SH-SY5Y (cell line): ENCODE measurements around the gene ZFHX3.

ENCODE experiments used
- GATA2 ChIP-seq: IDR thresholded peaks from 2 replicates; pipeline ENCODE4 v1.6.1; 2011; ENCODE audit warnings: mild to moderate bottlenecking, low read depth, low read length
- GATA3 ChIP-seq: IDR thresholded peaks from 2 replicates; pipeline ENCODE4 v1.6.1; 2011; ENCODE audit warnings: low read depth, mild to moderate bottlenecking, low read length, moderate library complexity

ZFHX3 gene

DNA sequence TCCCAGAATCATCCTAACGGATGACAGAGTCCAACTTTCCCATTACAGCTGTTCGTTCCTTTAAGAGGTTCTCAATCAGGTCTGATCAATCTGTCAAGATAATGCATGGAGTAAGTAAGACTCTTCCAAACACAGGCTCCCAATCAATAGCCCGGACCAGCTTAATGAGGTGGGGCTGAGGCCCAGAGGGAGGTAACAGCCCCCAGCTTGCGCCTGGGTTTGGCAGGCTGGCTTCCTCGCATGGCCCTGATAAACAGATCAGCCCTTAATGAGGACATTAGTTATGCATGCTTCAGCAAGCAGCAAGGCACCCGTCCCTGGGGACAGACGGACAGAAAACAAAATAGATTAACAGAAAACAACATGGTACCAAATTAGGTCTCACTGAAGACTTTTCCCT lies 145.7 kb downstream of the ZFHX3 start:
- TF ChIP-seq GATA3 (no peak), GATA2 (no peak)

DNA sequence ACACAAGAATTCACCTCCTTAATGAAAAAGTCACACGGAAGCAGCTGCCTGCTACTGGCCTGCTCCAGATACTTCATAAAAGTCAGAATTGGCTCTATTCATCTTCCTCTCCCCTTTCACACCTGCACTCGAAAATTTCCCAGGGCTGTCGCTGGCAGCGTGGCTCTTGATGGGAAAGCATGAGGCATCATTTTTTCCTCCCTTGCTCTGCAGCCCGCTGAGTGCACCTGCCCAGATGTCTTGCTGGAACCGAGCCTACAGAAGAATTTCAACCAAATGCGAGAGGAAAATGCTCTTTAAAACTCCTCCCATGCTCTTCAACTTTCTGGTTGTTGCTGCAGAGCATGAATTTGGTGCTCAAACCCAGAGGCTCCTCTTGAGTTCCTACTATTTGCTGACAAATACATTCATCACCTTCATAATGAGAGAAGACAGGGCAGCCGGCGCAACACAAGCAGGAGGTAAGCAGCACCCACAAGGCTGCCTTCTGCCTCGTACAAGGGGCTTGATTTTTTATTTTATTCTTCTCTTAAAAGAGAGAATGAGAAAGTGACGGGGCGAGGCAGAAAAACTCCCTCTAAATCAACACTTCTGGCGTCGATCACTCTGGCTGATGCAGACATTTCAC lies 146.8 kb downstream of the ZFHX3 start:
- TF ChIP-seq GATA2 (no peak), GATA3 (no peak)

DNA sequence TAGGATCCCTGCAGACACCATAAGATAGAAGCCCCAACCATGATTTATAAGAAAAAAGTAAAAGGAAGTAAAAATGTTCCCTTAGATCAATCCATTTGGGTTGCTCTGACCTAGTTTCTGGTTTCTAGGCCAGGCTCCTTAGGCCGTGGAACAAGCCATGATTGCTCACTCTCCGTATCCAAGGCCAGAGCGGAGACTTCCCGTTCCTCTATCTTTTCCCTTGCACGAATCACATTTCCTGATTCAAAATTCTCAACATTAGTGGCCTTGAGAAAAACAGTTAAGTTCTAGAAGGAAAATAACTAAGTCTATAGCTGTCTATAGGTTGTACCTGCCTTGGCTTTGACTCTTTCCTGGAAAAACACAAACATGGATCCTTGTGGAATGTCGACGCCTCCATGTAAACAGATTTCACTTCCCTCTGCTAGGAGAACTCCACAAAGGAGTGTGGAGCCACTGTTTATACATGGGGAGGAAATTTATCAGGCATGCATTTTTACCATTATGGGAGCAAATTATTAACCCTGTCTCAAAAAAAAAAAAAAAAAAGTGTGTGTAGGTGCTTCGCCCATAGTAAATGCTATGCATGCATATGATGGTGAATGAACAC lies 149.6 kb downstream of the ZFHX3 start:
- no peak for TF ChIP-seq GATA2
- no peak for TF ChIP-seq GATA3

DNA sequence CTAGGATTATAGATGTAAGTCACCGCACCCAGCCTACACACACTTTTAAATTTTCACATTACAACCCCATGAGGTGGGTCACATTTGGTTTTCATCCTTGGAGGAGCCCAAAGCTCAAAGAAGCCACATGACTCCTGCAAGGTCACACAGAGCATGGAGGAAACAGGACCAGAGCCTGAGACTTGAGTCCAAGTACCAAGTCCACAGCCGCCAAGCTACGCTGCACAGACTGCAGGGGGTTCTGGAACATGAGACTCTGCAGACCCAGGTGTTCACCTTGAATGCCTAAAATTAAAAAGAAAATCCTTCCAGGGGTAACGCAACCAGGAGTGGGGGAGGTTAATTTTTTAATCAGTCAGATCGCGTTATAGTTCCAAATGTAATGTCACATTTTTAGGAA lies 150.2 kb downstream of the ZFHX3 start:
- TF ChIP-seq GATA3: no peak
- TF ChIP-seq GATA2: no peak

DNA sequence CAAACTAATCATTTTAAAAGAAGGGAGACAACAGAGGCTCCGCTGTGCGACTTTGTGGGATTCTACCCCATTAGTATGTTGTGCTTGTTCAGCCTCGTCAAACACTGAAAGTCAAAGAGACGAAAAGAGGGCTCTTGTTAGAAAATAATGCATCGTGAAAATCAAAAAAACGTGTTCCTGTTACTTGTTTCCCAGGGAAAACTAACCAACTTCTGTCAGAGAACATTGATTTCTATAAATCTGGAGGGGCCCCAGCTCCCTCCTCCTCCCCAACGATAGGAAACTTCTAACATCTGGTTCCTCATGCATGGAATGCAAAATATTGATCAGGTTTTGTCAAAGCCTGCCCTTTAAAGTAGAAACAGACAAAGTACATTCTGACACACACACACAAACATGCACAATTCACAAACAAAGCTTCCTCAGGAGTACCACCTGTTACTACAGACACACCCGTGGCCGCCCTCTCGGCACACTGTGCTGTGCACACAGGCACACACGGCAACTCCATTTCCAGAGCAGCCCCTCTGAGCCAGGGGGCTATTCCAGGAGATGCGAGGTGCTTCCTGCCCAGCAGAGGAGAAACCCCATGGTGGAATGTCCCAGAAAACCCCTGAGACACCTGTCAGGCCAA lies 151.3 kb downstream of the ZFHX3 start:
- no peak for TF ChIP-seq GATA2
- TF ChIP-seq GATA3: no peak

DNA sequence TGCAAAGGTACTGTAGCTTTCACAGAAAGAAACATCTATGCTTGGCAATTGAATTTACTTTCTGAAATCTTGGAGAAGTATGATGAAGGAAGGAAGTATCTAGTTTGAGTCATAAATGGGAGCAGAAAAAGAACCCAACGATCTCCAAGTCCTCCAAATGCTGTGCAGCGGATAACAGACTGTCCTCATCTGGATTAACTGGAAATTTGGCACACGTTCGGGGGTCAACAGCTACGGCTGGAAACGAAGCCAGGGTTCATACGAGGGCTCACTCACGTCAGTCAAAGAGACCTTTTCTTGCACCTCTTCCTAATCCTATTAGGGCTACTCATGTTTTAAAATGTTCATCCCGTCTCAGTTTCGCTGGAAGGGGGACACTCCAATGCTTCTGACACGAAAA lies 152.0 kb downstream of the ZFHX3 start:
- TF ChIP-seq GATA2 (no peak), GATA3 (no peak)

DNA sequence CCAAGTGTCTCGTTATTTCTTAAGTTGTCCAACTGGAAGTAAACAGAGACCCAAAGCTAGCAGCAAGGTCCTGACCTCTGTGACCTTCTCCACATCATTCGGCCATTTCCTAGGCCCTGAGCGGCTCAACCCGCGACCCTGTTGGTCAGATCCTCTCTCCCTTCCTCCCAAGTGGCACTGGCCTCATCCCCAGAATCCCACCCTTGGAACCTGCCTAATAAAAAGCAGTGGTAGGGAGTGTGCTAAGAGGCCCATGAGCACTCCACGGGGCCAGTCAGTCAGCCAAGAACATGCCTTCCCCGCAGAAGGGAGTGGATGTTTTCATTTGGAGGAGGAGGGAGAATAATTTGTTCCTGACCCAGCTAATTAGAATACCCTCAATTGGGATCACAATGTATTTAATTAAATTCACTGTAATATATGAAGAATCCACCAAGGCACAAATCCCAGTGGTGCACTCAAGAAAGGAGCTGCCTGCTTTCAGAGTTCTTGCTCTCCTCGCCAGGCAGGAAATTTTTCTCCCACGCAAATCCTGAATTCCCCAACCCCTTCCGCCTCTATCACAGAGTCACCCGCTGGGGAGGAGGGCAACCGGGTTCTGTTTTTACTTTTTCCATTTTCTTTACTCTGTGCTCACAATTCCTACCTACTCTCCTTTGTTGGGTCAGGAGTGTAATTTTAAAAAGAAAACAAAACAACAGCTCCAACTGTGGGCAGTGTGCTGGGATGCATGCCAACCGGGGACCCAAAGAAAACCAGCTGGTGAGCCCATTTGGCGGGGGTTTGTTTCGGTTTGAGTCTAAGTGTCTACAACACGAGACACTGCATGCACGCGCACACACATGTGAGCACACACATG lies 153.4 kb downstream of the ZFHX3 start:
- no peak for TF ChIP-seq GATA3
- TF ChIP-seq GATA2: no peak

DNA sequence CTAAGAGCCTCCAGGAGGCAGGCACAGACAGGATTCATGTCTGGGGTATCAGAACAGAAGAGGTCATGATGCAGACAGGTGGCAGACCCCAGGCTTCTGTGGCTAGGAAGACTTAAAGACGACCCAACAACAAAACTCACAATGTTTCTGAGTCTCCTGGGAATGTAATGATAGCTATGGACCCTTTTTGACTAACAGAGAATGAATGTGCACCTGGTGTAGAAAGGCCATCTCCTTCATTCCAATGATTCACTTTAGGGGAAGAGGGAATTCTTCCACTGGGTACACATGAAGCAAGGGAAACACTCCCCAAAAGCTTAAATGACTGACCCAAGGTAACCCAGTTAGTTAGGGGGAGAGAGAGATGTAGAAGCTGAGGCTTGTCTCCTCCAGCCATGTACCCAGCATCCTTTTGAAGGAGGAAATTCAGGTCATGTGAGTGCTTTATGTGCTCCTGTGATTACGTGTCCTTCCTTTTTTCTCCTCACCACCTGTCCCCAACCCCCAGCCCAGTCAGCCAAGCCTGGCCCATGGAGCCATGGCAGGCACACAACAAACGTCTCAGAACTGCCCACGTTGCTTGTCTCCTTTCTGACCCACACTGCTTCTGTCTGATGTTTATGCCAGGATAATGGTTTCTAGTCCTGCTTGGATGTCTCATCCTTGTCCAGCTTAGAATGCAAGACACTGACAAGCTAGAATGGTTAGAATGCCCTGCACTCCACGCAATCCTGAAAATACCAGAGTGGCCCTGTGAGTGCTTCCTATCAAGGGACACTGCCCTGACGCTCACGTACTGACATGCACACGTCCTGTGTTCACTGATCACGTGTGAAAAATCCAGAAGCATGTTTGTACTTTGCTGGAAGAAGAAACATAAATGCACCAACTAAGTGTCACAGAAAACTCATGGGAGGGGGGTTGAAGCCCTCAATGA lies 156.4 kb downstream of the ZFHX3 start:
- TF ChIP-seq GATA3 (no peak), GATA2 (no peak)

DNA sequence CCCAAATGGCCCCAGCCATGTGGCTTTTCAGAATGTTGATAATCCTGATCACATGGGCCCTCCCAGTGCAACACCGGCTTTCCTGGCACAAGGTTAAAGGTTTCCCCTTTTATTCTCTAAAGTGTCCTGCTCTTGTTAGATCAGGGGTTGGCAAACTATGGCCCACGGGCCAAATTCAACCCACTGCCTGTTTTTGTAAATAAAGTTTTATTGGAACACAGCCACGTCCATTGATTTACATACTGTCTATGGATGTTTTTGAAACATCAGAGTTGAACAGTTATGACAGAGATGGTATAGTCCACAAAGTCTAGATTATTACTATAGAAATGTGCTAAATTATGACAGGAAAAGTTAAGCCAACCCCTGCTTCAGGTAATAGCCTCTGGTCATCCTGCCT lies 157.3 kb downstream of the ZFHX3 start:
- TF ChIP-seq GATA3 (no peak), GATA2 (no peak)

DNA sequence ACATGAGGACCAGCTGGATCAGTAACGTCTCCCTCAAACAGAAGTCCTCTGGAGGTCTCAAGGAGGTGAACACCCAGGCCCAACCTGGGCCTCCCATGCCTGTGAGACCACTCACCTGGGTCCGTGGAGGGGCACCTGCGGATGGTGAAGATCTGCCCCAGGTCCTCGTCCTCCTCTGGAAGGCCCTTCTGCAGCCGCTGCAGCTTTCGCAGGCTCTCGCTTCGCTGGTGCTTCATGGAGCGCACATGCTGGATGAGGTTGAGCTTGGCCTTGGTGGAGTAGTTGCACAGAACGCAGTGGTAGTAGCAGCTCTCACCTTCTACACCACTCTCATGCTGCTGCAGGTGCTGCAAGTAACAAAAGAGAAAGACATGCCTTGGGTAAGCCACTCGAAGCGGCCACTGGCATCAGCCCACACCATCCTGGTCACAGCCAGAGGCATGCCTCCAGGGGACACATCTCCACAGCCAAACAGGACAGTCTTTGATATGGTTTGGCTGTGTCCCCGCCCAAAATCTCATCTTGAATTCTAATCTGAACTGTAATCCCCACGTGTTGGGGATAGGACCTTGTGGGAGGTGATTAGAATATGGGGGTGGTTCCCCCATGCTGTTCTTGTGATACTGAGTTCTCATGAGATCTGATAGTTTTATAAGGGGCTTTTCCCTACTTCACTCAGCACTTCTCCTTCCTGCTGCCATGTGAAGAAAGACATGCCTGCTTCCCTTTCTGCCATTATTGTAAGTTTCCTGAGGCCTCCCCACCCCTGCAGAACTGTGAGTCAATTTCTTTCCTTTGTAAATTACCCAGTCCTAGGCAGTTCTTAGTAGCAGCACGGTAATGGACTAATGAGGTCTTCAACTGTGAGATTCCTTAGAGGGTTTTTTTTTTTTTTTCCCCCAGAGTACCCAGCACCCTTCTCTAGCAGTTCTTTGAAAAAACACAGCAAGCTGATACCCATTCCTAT lies 158.0 kb downstream of the ZFHX3 start:
- TF ChIP-seq GATA3: no peak

DNA sequence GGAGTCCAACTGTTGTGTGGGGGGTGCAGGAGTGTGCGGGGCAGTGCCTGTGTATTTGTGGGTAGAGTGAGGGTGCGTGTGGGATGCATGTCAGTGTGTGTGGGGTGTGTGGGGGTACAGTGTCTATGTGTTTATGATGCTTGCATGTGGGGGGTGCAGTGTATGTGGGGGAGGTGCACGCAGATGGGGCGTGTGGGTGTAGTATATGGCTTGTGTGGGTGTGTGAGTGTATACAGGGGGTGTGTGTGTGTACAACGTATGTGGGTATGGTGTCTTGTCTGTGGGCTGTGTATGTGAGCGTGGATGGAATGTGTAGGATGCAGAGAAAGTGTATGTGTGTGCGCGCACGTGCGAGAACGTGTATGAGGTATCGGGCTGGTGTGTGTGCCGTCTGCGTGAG lies 160.4 kb downstream of the ZFHX3 start:
- no peak for TF ChIP-seq GATA3
- TF ChIP-seq GATA2: no peak

DNA sequence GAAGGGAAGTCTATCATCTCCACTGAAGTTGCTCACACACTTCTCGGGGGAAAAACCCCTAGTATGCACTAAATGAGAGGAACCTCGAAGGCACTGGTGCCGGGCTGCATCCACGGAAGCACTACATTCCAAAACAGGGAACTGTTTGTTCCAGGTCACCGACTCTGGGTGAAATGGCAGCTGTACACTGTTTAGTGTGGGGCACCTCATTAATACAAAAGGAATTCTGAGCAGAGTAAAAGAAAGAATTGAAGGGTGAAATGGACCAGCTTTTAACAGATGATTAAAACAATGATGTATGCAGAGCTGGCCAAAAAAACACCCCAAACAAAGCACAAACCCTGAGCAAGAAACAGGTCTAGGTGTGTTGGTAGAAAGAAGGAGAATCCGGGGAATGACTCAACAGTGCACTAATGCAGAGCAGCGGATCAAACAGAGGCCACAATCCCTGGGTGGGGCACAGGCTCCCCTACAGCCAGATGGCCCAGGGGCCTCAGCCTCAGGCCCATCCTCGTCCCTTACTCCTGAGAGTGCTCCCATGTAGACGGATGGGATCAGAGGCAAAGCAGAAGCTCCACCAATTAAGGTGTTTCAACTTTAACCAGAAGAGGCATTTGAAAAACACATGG lies 161.5 kb downstream of the ZFHX3 start:
- no peak for TF ChIP-seq GATA2
